OCI-LY3 (cell line): ENCODE measurements around the gene RBFOX1.

Experiments
- H2AFZ ChIP-seq: fragments of 200-600, 300-600 bp; shearing (Covaris generic); 2 replicates; pipeline ENCODE4 v1.6.0; 2014; ENCODE audit warnings: antibody characterized with exemption, low read depth, low read length
- H3K27ac ChIP-seq: fragments of 200-600, 300-600 bp; sonication (generic); 2 replicates; pipeline ENCODE4 v1.5.1; 2014; ENCODE audit warnings: mild to moderate bottlenecking, low read length, moderate library complexity, mixed read lengths
- H3K27me3 ChIP-seq: fragments of 200-600, 300-600 bp; sonication (generic); 2 replicates; pipeline ENCODE4 v1.6.1; 2014; ENCODE audit warnings: low read depth, low read length, mixed read lengths
- H3K36me3 ChIP-seq: fragments of 200-600, 300-600 bp; sonication (generic); replicated peaks from 2 replicates; pipeline ENCODE3; 2014; ENCODE audit warnings: low read depth, low read length, mixed read lengths
- H3K4me1 ChIP-seq: fragments of 300-600, 200-600 bp; sonication (generic); 2 replicates; pipeline ENCODE4 v1.6.1; 2014; ENCODE audit warnings: low read length, mixed read lengths
- H3K4me2 ChIP-seq: fragments of 200-600, 300-600 bp; sonication (generic); 2 replicates; pipeline ENCODE4 v1.6.1; 2014; ENCODE audit warnings: low read length, mixed read lengths
- H3K4me3 ChIP-seq: fragments of 300-600, 200-600 bp; sonication (generic); 2 replicates; pipeline ENCODE4 v1.5.1; 2014; ENCODE audit warnings: antibody characterized with exemption, mild to moderate bottlenecking, low read length, moderate library complexity
- H3K79me2 ChIP-seq: fragments of 300-600, 200-600 bp; shearing (Covaris generic); 2 replicates; pipeline ENCODE4 v1.6.1; 2014; ENCODE audit warnings: mild to moderate bottlenecking, low read length, mixed read lengths
- H3K9ac ChIP-seq: fragments of 300-600, 200-600 bp; shearing (Covaris generic); 2 replicates; pipeline ENCODE4 v1.6.0; 2014; ENCODE audit warnings: mild to moderate bottlenecking, low read length, moderate library complexity
- H3K9me3 ChIP-seq: fragments of 200-600, 300-600 bp; shearing (Covaris generic); 2 replicates; pipeline ENCODE4 v1.6.1; 2014; ENCODE audit warnings: low read length, mixed read lengths; ENCODE audit not compliant: insufficient read depth
- H4K20me1 ChIP-seq: fragments of 200-600, 300-600 bp; sonication (generic); 2 replicates; pipeline ENCODE4 v1.6.1; 2016; ENCODE audit warnings: low read length, mixed read lengths; ENCODE audit not compliant: insufficient read depth
- CTCF ChIP-seq: fragments of 200-600, 300-600 bp; sonication (generic); IDR thresholded peaks from 2 replicates; pipeline ENCODE4 v1.5.1; 2014; ENCODE audit warnings: antibody characterized with exemption, low read length, low read depth
- EZH2phosphoT487 ChIP-seq: fragments of 200-600 bp; shearing (Covaris generic); IDR thresholded peaks from 2 replicates; pipeline ENCODE4 v1.6.1; 2018; ENCODE audit warnings: antibody characterized with exemption, mixed run types, low read depth

The RBFOX1 gene

GRCh38 chr16:7319514-7319913, 13.1 kb upstream of the RBFOX1 start:
- Histone ChIP-seq H3K36me3 (no peaks in the 10 kb centered on the region), H3K27me3 (no peaks in the 10 kb centered on the region), H2AFZ (no peak overlapping the region), H3K27ac (no peak overlapping the region), H3K4me3 (no peak overlapping the region), H3K9ac (no peak overlapping the region), H3K4me1 (no peaks in the 10 kb centered on the region), H4K20me1 (no peaks in the 10 kb centered on the region), H3K9me3 (no peaks in the 10 kb centered on the region), H3K4me2 (no peak overlapping the region), H3K79me2 (no peaks in the 10 kb centered on the region)
- TF ChIP-seq CTCF (no peak), EZH2phosphoT487 (no peak)

GRCh38 chr16:7321661-7322060, 11.0 kb upstream of the RBFOX1 start:
- H3K4me1 ChIP-seq = no peaks in the 10 kb centered on the region
- no peaks in the 10 kb centered on the region for H3K9me3 ChIP-seq
- no peak overlapping the region for H3K27ac ChIP-seq
- H3K79me2 ChIP-seq = no peaks in the 10 kb centered on the region
- no peaks in the 10 kb centered on the region for H3K27me3 ChIP-seq
- no peaks in the 10 kb centered on the region for H4K20me1 ChIP-seq
- no peak overlapping the region for H3K4me2 ChIP-seq
- no peak overlapping the region for H2AFZ ChIP-seq
- no peaks in the 10 kb centered on the region for H3K36me3 ChIP-seq
- H3K9ac ChIP-seq = no peak overlapping the region
- TF ChIP-seq CTCF (no peak), EZH2phosphoT487 (no peak)
- H3K4me3 ChIP-seq = no peak overlapping the region

GRCh38 chr16:7324321-7324720, 8.3 kb upstream of the RBFOX1 start:
- Histone ChIP-seq H4K20me1 (no peaks in the 10 kb centered on the region), H3K4me1 (no peaks in the 10 kb centered on the region), H3K9me3 (no peaks in the 10 kb centered on the region), H3K27me3 (no peaks in the 10 kb centered on the region), H2AFZ (no peak overlapping the region), H3K4me3 (no peak overlapping the region), H3K79me2 (no peaks in the 10 kb centered on the region), H3K36me3 (no peaks in the 10 kb centered on the region), H3K27ac (no peak overlapping the region), H3K9ac (no peak overlapping the region), H3K4me2 (no peak overlapping the region)
- TF ChIP-seq CTCF (no peak), EZH2phosphoT487 (no peak)

- TF ChIP-seq EZH2phosphoT487 (no peak), CTCF (no peak)
- no peaks in the 10 kb centered on the region for H3K27me3 ChIP-seq
Observed at GRCh38 chr16:7325834-7326233, 6.8 kb upstream of the RBFOX1 start.

More at GRCh38 chr16:7325834-7326233, 6.8 kb upstream of the RBFOX1 start:
- Histone ChIP-seq H3K4me2 (no peak overlapping the region), H2AFZ (no peak overlapping the region), H3K4me3 (no peak overlapping the region), H4K20me1 (no peaks in the 10 kb centered on the region), H3K9ac (no peak overlapping the region), H3K36me3 (no peaks in the 10 kb centered on the region), H3K9me3 (no peaks in the 10 kb centered on the region), H3K4me1 (no peaks in the 10 kb centered on the region), H3K79me2 (no peaks in the 10 kb centered on the region), H3K27ac (no peak overlapping the region)
